Peyer's patch (tissue), 4 donors: ENCODE data around the gene ELMOD1.

ENCODE experiments used
- CTCF ChIP-seq, 6 experiments: fragments of 450-650 bp in 4 of 6; fragments of 200-600 bp in 2 of 6; sonication (generic) in 1 of 6; IDR thresholded peaks; one replicate each; pipeline ENCODE4 v1.5.1; 2017 to 2019; ENCODE audit warnings: antibody characterized with exemption in 6 of 6, mild to moderate bottlenecking in 3 of 6, moderate library complexity in 1 of 6
- POLR2A ChIP-seq, 2 donors: fragments of 450-650 bp; IDR thresholded peaks; one replicate each; pipeline ENCODE4 v1.5.1; 2017; ENCODE audit warnings: antibody characterized with exemption in 2 of 2, mild to moderate bottlenecking in 2 of 2, moderate library complexity in 2 of 2

- TF ChIP-seq CTCF (IDR thresholded peaks at IDR 0.05) (no peak), POLR2A (IDR thresholded peaks at IDR 0.05) (no peak)
These were observed 88.5 kb downstream of the ELMOD1 start for GRCh38 chr11:107679255-107680024.
